Spleen (tissue), 11 donors: ENCODE measurements around the gene ME3. TPM values are rescaled to one million over a fixed set of nuclear protein-coding genes. Genes with fewer than 3 reads are reported as not detected.

ENCODE experiments used
- DNase-seq: peaks from one replicate; pipeline ENCODE4 v3.0.0-alpha.2; 2020
- H3K27ac ChIP-seq, 8 donors: fragments of 200-600 bp; sonication (generic) in 7 of 8; 1 replicate in 4 of 8; 2 replicates in 4 of 8; pipeline versions ENCODE4 v1.5.0 to v1.8.0; 2016 to 2021; ENCODE audit warnings: inconsistent platforms in 4 of 8, mild to moderate bottlenecking in 4 of 8, moderate library complexity in 1 of 8
- H3K27me3 ChIP-seq, 7 donors: fragments of 200-600 bp; sonication (generic) in 6 of 7; replicated peaks in 1 of 7; 1 replicate in 4 of 7; 2 replicates in 3 of 7; pipeline versions ENCODE4 v1.5.0 to v1.8.0; 2016 to 2021; ENCODE audit warnings: inconsistent platforms in 3 of 7, mild to moderate bottlenecking in 1 of 7
- H3K36me3 ChIP-seq, 6 donors: fragments of 200-600 bp; sonication (generic) in 5 of 6; 1 replicate in 4 of 6; 2 replicates in 2 of 6; pipeline versions ENCODE4 v1.5.0 to v1.8.0; 2016 to 2021; ENCODE audit warnings: inconsistent platforms in 2 of 6
- H3K4me1 ChIP-seq, 6 donors: fragments of 200-600 bp; sonication (generic) in 5 of 6; 1 replicate in 3 of 6; 2 replicates in 3 of 6; pipeline versions ENCODE4 v1.5.0 to v1.8.0; 2016 to 2021; ENCODE audit warnings: inconsistent platforms in 3 of 6
- H3K4me3 ChIP-seq, 8 donors: fragments of 200-600 bp; sonication (generic) in 7 of 8; 1 replicate in 4 of 8; 2 replicates in 4 of 8; pipeline versions ENCODE4 v1.5.0 to v1.8.0; 2016 to 2021; ENCODE audit warnings: inconsistent platforms in 4 of 8, mild to moderate bottlenecking in 4 of 8, moderate library complexity in 2 of 8
- H3K9me3 ChIP-seq, 8 donors: fragments of 200-600 bp; sonication (generic) in 7 of 8; 1 replicate in 4 of 8; 2 replicates in 4 of 8; pipeline versions ENCODE4 v1.5.0 to v1.8.0; 2016 to 2021; ENCODE audit warnings: inconsistent platforms in 4 of 8
- CTCF ChIP-seq, 11 experiments: fragments of 200-600 bp in 7 of 11; fragments of 450-650 bp in 4 of 11; sonication (generic) in 4 of 11; IDR thresholded peaks in 8 of 11; conservative IDR thresholded peaks in 3 of 11; 1 replicate in 7 of 11; 2 replicates in 4 of 11; pipeline versions ENCODE4 v1.4.0 to v1.8.0; 2016 to 2021; ENCODE audit warnings: antibody characterized with exemption in 11 of 11, inconsistent platforms in 4 of 11, mild to moderate bottlenecking in 1 of 11
- POLR2A ChIP-seq, 3 donors: fragments of 450-650 bp; IDR thresholded peaks; one replicate each; pipeline ENCODE4 v1.5.1; 2017; ENCODE audit warnings: antibody characterized with exemption in 3 of 3, mild to moderate bottlenecking in 1 of 3
- POLR2AphosphoS5 ChIP-seq, 3 donors: sonication (generic); formaldehyde crosslinking; IDR thresholded peaks; one replicate each; pipeline ENCODE4 v1.5.1; 2017; ENCODE audit warnings: antibody characterized with exemption in 3 of 3
- WGBS, 5 donors: extraction: QIAGEN DNeasy Blood & Tissue Kit in 3 of 5; methylation state at CpG; one replicate each; pipeline versions ENCODE4 v1.1.5 to v1.1.7; 2013 to 2018; 5-methylcytosine and 5-hydroxymethylcytosine counted together
- intact Hi-C: fragments of 100-400 bp; cut with DNase I; formaldehyde crosslinking; loops from one replicate; pipeline ENCODE4 v1.15.0; 2023; ENCODE audit warnings: low total_unique reads
- polyA plus RNA-seq, 3 donors: library from polyadenylated mRNA; stranded (reverse); fragments of 200-250 nt; gene quantifications; one replicate each; pipeline ENCODE4 v1.2.1, GENCODE V29; 2013
- total RNA-seq, 7 donors: library from RNA; depleted of rRNA in 3 of 7; stranded (reverse); fragments of >200 nt in 3 of 7; fragmentation: NEBNext Ultra II Directional in 4 of 7; extraction: Animal tissue kit (Norgen Biotek cat#: 25700) in 4 of 7; gene quantifications; one replicate each; pipeline versions ENCODE4 v1.1.0 to v1.2.1, GENCODE V29; 2016 to 2021
- donor health status: healthy with polysubstance abuse.
- donor health status: DM: no; HTN: no; CAD: no; lungs with moderate emphysema.
- donor health status: DM: no; HTN: no; CAD: no.
- donor health status: Bipolar disorder and iron deficiency.
- donor health status: healthy.
- donor health status: DM: no; HTN: no; CAD: no.
- donor health status: DM: yes; HTN: yes; CAD: no.

ME3 gene
- total and polyA plus RNA-seq, 10 donors = 6.4 to 25.9 (median 18.3) TPM

- WGBS, 5 donors = 24 to 57% (median 35%) methylated on average over 2 of the region's 2 CpGs
- Histone ChIP-seq H3K27me3 (no peaks in the 10 kb centered on the region), H3K4me3 (no peak overlapping the region), H3K36me3 (no peaks in the 10 kb centered on the region), H3K9me3 (no peaks in the 10 kb centered on the region), H3K4me1 (peaks cover 0 to 27% (median 11%) of the 10 kb centered on the region in 6 donors), H3K27ac (peak overlapping the region in 1 of 8 donors; percentile 23)
- TF ChIP-seq POLR2AphosphoS5 (IDR thresholded peaks at IDR 0.05) = no peak
- TF ChIP-seq CTCF (IDR thresholded peaks at IDR 0.05 in 8 of 11, conservative IDR thresholded peaks at IDR 0.05 in 3 of 11) = no peak
- TF ChIP-seq POLR2A (IDR thresholded peaks at IDR 0.05) = no peak
- DNase-seq = no peak
- intact Hi-C loops = no loop called here
Observed at GRCh38 chr11:86588566-86589090, 83.8 kb downstream of the ME3 start.

GRCh38 chr11:86587264-86588193, 84.9 kb downstream of the ME3 start:
- WGBS, 5 donors = 68 to 81% (median 73%) methylated on average over 6 of the region's 6 CpGs
- peak overlapping the region in 4 of 8 donors; percentile 20 to 47 (median 34) for H3K27ac ChIP-seq

GRCh38 chr11:86586307-86586706, 86.1 kb downstream of the ME3 start:
- Histone ChIP-seq H3K27me3 (no peaks in the 10 kb centered on the region), H3K27ac (no peak overlapping the region), H3K9me3 (no peaks in the 10 kb centered on the region), H3K4me1 (peaks cover 0 to 17% (median 0%) of the 10 kb centered on the region in 6 donors), H3K36me3 (no peaks in the 10 kb centered on the region), H3K4me3 (no peak overlapping the region)
- 92 to 96% (median 92%) methylated on average over 3 of the region's 3 CpGs for WGBS, 5 donors
- no peak for TF ChIP-seq POLR2A (IDR thresholded peaks at IDR 0.05)
- TF ChIP-seq POLR2AphosphoS5 (IDR thresholded peaks at IDR 0.05) = no peak
- TF ChIP-seq CTCF (IDR thresholded peaks at IDR 0.05 in 8 of 11, conservative IDR thresholded peaks at IDR 0.05 in 3 of 11) = no peak
- DNase-seq = no peak
- intact Hi-C loops = no loop called here

More at GRCh38 chr11:86587264-86588193, 84.9 kb downstream of the ME3 start:
- TF ChIP-seq POLR2A (IDR thresholded peaks at IDR 0.05) (no peak), CTCF (IDR thresholded peaks at IDR 0.05 in 8 of 11, conservative IDR thresholded peaks at IDR 0.05 in 3 of 11) (no peak), POLR2AphosphoS5 (IDR thresholded peaks at IDR 0.05) (no peak)
- Histone ChIP-seq H3K27me3 (no peaks in the 10 kb centered on the region), H3K36me3 (no peaks in the 10 kb centered on the region), H3K9me3 (no peaks in the 10 kb centered on the region), H3K4me3 (no peak overlapping the region), H3K4me1 (peaks cover 0 to 17% (median 2%) of the 10 kb centered on the region in 6 donors)
- intact Hi-C loops = no loop called here
- no peak for DNase-seq

- 76 to 84% (median 79%) methylated on average over 3 of the region's 3 CpGs for WGBS, 5 donors
- H3K27me3 ChIP-seq = no peaks in the 10 kb centered on the region
- H3K4me1 ChIP-seq = peaks cover 0 to 24% (median 4%) of the 10 kb centered on the region in 6 donors
- no peak for TF ChIP-seq CTCF (IDR thresholded peaks at IDR 0.05 in 8 of 11, conservative IDR thresholded peaks at IDR 0.05 in 3 of 11)
- TF ChIP-seq POLR2A (IDR thresholded peaks at IDR 0.05) = no peak
- no peak for TF ChIP-seq POLR2AphosphoS5 (IDR thresholded peaks at IDR 0.05)
- no peak for DNase-seq
- H3K27ac ChIP-seq = no peak overlapping the region
- no peaks in the 10 kb centered on the region for H3K36me3 ChIP-seq
- no peaks in the 10 kb centered on the region for H3K9me3 ChIP-seq
- intact Hi-C loops = no loop called here
- H3K4me3 ChIP-seq = no peak overlapping the region
Observed at GRCh38 chr11:86582898-86583297, 89.5 kb downstream of the ME3 start.
